Tracheal epithelial cell (primary cell): ENCODE measurements around the gene LZTFL1. TPM values are rescaled to one million over a fixed set of nuclear protein-coding genes. Genes with fewer than 3 reads are reported as not detected.

ENCODE experiments used
- total RNA-seq: library from RNA; depleted of rRNA; stranded (reverse); fragments of >200 nt; gene quantifications from 2 replicates; pipeline ENCODE4 v1.2.1, GENCODE V29; 2014

The LZTFL1 gene
- 5.1 and 11.7 TPM in 2 replicates for total RNA-seq

GRCh38 chr3:45841757-45842491 lies at the start of gene LZTFL1:
TSS of gene LZTFL1 (minus strand) at chr3:45842119. CDS start at chr3:45841991, 128 bp downstream.

GRCh38 chr3:45885979-45886705 lies 44.2 kb upstream of the LZTFL1 start, which contains the start of gene CCR9:
TSS of gene CCR9 (plus strand) at chr3:45886543. CDS start at chr3:45894934, 8,391 bp downstream.

GRCh38 chr3:45795882-45796765 lies 45.8 kb downstream of the LZTFL1 start, which contains the start of gene SLC6A20:
TSS of gene SLC6A20 (minus strand) at chr3:45796536. CDS start at chr3:45796419, 117 bp downstream.

Other genes with a start within 250 kb of the LZTFL1 start
- gene LIMD1, start 247.4 kb downstream of the LZTFL1 start, total RNA-seq, result 13.5 and 15.8 TPM in 2 replicates
- 22.2 TPM in 2 replicates for gene SACM1L, start 152.7 kb downstream of the LZTFL1 start, total RNA-seq
- gene SLC6A20, start 45.6 kb downstream of the LZTFL1 start, total RNA-seq, result 1.7 TPM in 1 of 2 replicates, not detected in the other
- gene CCR9, start 44.4 kb upstream of the LZTFL1 start, total RNA-seq, result not detected in 2 replicates
- not detected in 2 replicates for gene CXCR6, start 101.3 kb upstream of the LZTFL1 start, total RNA-seq
- gene FYCO1, start 153.7 kb upstream of the LZTFL1 start, total RNA-seq, result 10.4 and 12.5 TPM in 2 replicates
- under 0.01 TPM in 1 of 2 replicates, not detected in the other for gene XCR1, start 185.4 kb upstream of the LZTFL1 start, total RNA-seq